ENCODE results near the gene SLC35G6. TPM values are rescaled to one million over a fixed set of nuclear protein-coding genes. Genes with fewer than 3 reads are reported as not detected.

The SLC35G6 gene
- total and polyA plus RNA-seq, 3 experiments from 2014 or later: 0.12 TPM; not detected in 2

DNA sequence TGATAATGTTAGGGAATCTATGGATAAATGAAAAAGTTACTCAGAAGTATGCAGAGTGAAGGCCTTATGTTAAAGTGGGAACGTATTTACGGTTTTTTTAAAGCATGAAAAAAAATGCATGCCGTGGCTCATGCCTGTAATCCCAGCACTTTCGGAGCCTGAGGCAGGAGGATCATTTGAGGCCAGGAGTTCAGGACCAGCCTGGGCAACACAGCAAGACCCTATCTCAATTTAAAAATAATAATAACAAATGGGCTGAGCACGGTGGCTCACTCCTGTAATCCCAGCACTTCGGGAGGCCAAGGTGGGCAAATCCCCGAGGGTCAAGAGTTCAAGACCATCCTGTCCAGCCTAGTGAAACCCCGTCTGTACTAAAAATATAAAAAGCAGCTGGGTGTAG, 8.9 kb downstream of the SLC35G6 start:
- Histone ChIP-seq H3K36me3 (ENCODE audit: insufficient read depth, low read length) (peaks cover 15% of the 10 kb centered on the region), H3K27ac (ENCODE audit: low read depth, low read length) (no peak overlapping the region), H3K4me3 (ENCODE audit: low read length) (no peak overlapping the region), H3K27me3 (ENCODE audit: insufficient read depth, low read length, poor library complexity, severe bottlenecking) (no peaks in the 10 kb centered on the region), H3K9me3 (ENCODE audit: low read length) (no peaks in the 10 kb centered on the region), H3K4me1 (ENCODE audit: insufficient read depth, low read length) (peaks cover 60% of the 10 kb centered on the region)
- CTCF ChIA-PET: no interaction called here
- POLR2A ChIA-PET: interaction anchor here (0.6 kb wide), 1 partner anchor 110 kb away, joined by 4 read pairs; no protein-coding TSS in a partner anchor
- Mint-ChIP-seq H3K36me3 (peaks cover 0 to 66% (median 11%) of the 10 kb centered on the region in 3 donors), H3K4me3 (peak overlapping the region in 3 of 7 donors; percentile 9 to 18 (median 12)), H3K9me3 (no peaks in the 10 kb centered on the region), H3K27ac (peak overlapping the region in 5 of 8 donors; percentile 8 to 61 (median 20)), H3K27me3 (peaks cover 0 to 2% of the 10 kb centered on the region in 2 donors), H3K4me1 (peaks cover 64 to 85% (median 83%) of the 10 kb centered on the region in 3 donors)
- DNase-seq: no peak

DNA sequence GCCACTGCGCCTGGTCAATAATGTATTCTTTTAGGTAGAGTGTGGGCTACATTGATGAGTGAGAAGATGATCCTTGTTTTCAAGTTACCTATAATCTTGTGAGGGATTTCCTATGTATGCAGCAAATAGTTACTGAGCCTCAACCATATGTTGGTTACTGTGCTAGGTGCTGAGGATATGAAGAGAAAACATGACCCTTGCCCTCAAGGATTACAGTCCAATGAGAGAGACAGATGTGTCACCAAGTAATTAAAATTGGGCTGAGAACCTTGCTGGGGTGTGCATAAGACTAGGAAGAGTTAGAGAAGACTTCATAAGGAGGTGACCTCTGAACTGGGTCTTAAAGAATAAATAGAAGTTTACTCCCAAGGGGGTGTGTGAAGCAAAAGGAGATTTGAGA, 10.3 kb downstream of the SLC35G6 start:
- Histone ChIP-seq H3K9me3 (ENCODE audit: low read length) (no peaks in the 10 kb centered on the region), H3K36me3 (ENCODE audit: insufficient read depth, low read length) (peaks cover 26% of the 10 kb centered on the region), H3K27me3 (ENCODE audit: insufficient read depth, low read length, poor library complexity, severe bottlenecking) (no peaks in the 10 kb centered on the region), H3K4me3 (ENCODE audit: low read length) (no peak overlapping the region), H3K4me1 (ENCODE audit: insufficient read depth, low read length) (peaks cover 47% of the 10 kb centered on the region), H3K27ac (ENCODE audit: low read depth, low read length) (no peak overlapping the region)
- peak overlapping the region in 2 of 7 donors; percentile 32 to 33 for H3K4me3 Mint-ChIP-seq
- CTCF ChIA-PET: interaction anchor here (1.1 kb wide), 2 partner anchors 56 to 136 kb away, joined by 3 to 4 read pairs; partner anchors contain the start of gene TMEM102
- H3K27me3 Mint-ChIP-seq: peaks cover 0 to 3% of the 10 kb centered on the region in 2 donors
- peaks cover 55 to 79% (median 73%) of the 10 kb centered on the region in 3 donors for H3K4me1 Mint-ChIP-seq
- no peak for DNase-seq
- no peaks in the 10 kb centered on the region for H3K9me3 Mint-ChIP-seq
- H3K36me3 Mint-ChIP-seq: peaks cover 5 to 71% (median 8%) of the 10 kb centered on the region in 3 donors
- POLR2A ChIA-PET: interaction anchor here (0.6 to 1.1 kb wide), 2 partner anchors 12 to 141 kb away, joined by 3 read pairs; partner anchors contain the start of gene ZBTB4
- peak overlapping the region in 6 of 8 donors; percentile 13 to 89 (median 43) for H3K27ac Mint-ChIP-seq

DNA sequence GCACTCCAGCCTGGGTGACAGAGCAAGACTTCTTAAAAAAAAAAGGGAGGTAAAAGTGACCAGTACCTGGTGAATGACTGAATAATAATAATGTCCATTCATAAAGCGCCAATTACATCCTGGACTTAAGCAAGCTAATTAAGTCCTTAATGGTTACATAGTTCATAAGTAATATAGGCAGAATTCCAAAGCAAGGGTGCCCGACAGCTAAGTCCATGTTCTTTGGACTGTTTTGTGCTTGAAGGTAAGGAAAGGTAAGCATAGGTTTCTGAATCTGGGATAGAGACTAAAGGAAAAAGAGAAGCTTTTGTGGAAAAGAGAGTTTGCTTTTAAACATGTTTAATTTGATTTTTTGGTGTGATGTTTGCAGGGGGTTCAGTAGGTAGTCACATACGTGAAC, 12.7 kb downstream of the SLC35G6 start:
- H3K4me1 Mint-ChIP-seq: peaks cover 41 to 59% (median 53%) of the 10 kb centered on the region in 3 donors
- CTCF ChIA-PET: interaction anchor here (4.5 kb wide), 1 partner anchor 57 kb away, joined by 14 read pairs; no protein-coding TSS in a partner anchor
- H3K36me3 Mint-ChIP-seq: peaks cover 6 to 82% (median 8%) of the 10 kb centered on the region in 3 donors
- H3K27ac Mint-ChIP-seq: peak overlapping the region in 6 of 8 donors; percentile 13 to 93 (median 72)
- peaks cover 0 to 3% of the 10 kb centered on the region in 2 donors for H3K27me3 Mint-ChIP-seq
- no peak overlapping the region for H3K4me3 Mint-ChIP-seq
- POLR2A ChIA-PET: interaction anchor here (0.6 to 0.7 kb wide), 2 partner anchors 40 to 57 kb away, joined by 3 to 4 read pairs; no protein-coding TSS in a partner anchor
- Histone ChIP-seq H3K27ac (ENCODE audit: low read depth, low read length) (no peak overlapping the region), H3K4me1 (ENCODE audit: insufficient read depth, low read length) (peaks cover 28% of the 10 kb centered on the region), H3K4me3 (ENCODE audit: low read length) (no peak overlapping the region), H3K9me3 (ENCODE audit: low read length) (no peaks in the 10 kb centered on the region), H3K27me3 (ENCODE audit: insufficient read depth, low read length, poor library complexity, severe bottlenecking) (no peaks in the 10 kb centered on the region), H3K36me3 (ENCODE audit: insufficient read depth, low read length) (peaks cover 45% of the 10 kb centered on the region)
- no peak for DNase-seq
- no peaks in the 10 kb centered on the region for H3K9me3 Mint-ChIP-seq

DNA sequence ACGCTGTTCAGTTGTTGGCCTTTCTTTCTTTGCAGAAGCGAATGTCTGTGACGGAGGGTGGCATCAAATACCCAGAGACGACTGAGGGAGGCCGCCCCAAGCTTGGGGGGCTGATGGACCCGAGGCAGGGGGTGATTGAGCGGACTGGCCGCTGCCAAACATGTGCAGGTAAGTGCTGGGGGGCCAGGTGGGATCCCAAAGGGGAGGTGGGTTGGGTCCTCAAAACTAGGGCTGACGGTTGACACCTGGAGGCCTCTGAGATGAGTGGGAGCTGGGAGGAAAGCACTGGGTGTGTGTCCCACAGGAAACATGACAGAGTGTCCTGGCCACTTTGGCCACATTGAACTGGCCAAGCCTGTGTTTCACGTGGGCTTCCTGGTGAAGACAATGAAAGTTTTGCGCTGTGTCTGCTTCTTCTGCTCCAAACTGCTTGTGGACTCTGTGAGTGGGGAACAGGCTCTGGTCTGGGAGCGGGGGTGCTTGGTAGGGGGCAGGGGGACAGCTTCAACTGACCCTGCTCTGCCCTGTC, 14.7 kb downstream of the SLC35G6 start:
- no peak for DNase-seq
- no peak overlapping the region for H3K27ac Mint-ChIP-seq
- H3K4me1 Mint-ChIP-seq: peaks cover 25 to 39% (median 32%) of the 10 kb centered on the region in 3 donors
- H3K36me3 Mint-ChIP-seq: peaks cover 10 to 83% (median 11%) of the 10 kb centered on the region in 3 donors
- Histone ChIP-seq H3K36me3 (ENCODE audit: insufficient read depth, low read length) (peaks cover 56% of the 10 kb centered on the region), H3K27me3 (ENCODE audit: insufficient read depth, low read length, poor library complexity, severe bottlenecking) (no peaks in the 10 kb centered on the region), H3K9me3 (ENCODE audit: low read length) (no peaks in the 10 kb centered on the region), H3K27ac (ENCODE audit: low read depth, low read length) (no peak overlapping the region), H3K4me3 (ENCODE audit: low read length) (no peak overlapping the region), H3K4me1 (ENCODE audit: insufficient read depth, low read length) (peaks cover 10% of the 10 kb centered on the region)
- no peaks in the 10 kb centered on the region for H3K9me3 Mint-ChIP-seq
- ChIA-PET POLR2A (interaction anchor here (1.3 kb wide), 1 partner anchor 23 kb away, joined by 4 read pairs; no protein-coding TSS in a partner anchor), CTCF (interaction anchor here (0.5 to 4.5 kb wide), 3 partner anchors 59 to 366 kb away, joined by 3 to 14 read pairs (median 3); no protein-coding TSS in a partner anchor)
- H3K4me3 Mint-ChIP-seq: no peak overlapping the region
- H3K27me3 Mint-ChIP-seq: peaks cover 0 to 5% of the 10 kb centered on the region in 2 donors

DNA sequence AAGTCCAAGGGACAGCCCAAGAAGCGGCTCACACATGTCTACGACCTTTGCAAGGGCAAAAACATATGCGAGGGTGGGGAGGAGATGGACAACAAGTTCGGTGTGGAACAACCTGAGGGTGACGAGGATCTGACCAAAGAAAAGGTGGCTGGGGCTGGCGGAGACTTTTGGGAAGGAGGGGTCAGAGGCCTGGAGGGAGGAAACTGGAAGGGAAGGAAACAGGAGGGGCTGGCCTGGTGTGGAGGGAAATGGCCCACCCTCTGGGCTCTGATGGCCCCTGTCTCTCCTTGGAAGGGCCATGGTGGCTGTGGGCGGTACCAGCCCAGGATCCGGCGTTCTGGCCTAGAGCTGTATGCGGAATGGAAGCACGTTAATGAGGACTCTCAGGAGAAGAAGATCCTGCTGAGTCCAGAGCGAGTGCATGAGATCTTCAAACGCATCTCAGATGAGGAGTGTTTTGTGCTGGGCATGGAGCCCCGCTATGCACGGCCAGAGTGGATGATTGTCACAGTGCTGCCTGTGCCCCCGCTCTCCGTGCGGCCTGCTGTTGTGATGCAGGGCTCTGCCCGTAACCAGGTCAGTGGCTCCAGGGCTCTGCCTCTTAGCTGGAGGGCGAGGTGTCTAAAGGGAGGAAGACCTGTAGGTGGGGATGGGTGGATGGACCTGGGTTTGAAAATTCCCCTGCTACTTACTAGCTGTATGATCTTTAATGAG, 15.4 kb downstream of the SLC35G6 start:
- Histone ChIP-seq H3K36me3 (ENCODE audit: insufficient read depth, low read length) (peaks cover 60% of the 10 kb centered on the region), H3K27ac (ENCODE audit: low read depth, low read length) (no peak overlapping the region), H3K9me3 (ENCODE audit: low read length) (no peaks in the 10 kb centered on the region), H3K4me3 (ENCODE audit: low read length) (no peak overlapping the region), H3K4me1 (ENCODE audit: insufficient read depth, low read length) (peaks cover 9% of the 10 kb centered on the region), H3K27me3 (ENCODE audit: insufficient read depth, low read length, poor library complexity, severe bottlenecking) (no peaks in the 10 kb centered on the region)
- DNase-seq: no peak
- Mint-ChIP-seq H3K36me3 (peaks cover 12 to 85% (median 14%) of the 10 kb centered on the region in 3 donors), H3K4me1 (peaks cover 22 to 35% (median 28%) of the 10 kb centered on the region in 3 donors), H3K4me3 (peak overlapping the region in 2 of 7 donors; percentile 31 to 47), H3K27ac (peak overlapping the region in 4 of 8 donors; percentile 25 to 77 (median 50)), H3K27me3 (peaks cover 0 to 5% of the 10 kb centered on the region in 2 donors), H3K9me3 (no peaks in the 10 kb centered on the region)
- POLR2A ChIA-PET: interaction anchor here (1.3 kb wide), 1 partner anchor 23 kb away, joined by 4 read pairs; no protein-coding TSS in a partner anchor
- CTCF ChIA-PET: interaction anchor here (0.9 to 4.5 kb wide), 4 partner anchors 60 to 141 kb away, joined by 3 to 14 read pairs (median 3); no protein-coding TSS in a partner anchor

DNA sequence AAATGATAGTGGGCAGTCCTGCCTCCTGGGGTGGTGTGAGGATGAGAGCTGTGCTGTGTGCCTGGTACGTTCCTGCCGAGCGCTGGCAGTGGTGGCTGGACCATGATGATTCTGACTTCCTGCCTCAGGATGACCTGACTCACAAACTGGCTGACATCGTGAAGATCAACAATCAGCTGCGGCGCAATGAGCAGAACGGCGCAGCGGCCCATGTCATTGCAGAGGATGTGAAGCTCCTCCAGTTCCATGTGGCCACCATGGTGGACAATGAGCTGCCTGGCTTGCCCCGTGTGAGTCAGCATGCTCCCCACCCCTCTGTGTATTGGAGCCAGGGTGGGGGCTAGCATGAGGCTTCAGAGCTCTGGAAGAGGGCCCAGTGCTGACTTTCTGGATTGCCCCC, 16.0 kb downstream of the SLC35G6 start:
- Histone ChIP-seq H3K36me3 (ENCODE audit: insufficient read depth, low read length) (peaks cover 66% of the 10 kb centered on the region), H3K9me3 (ENCODE audit: low read length) (no peaks in the 10 kb centered on the region), H3K27ac (ENCODE audit: low read depth, low read length) (no peak overlapping the region), H3K4me1 (ENCODE audit: insufficient read depth, low read length) (peaks cover 9% of the 10 kb centered on the region), H3K4me3 (ENCODE audit: low read length) (no peak overlapping the region), H3K27me3 (ENCODE audit: insufficient read depth, low read length, poor library complexity, severe bottlenecking) (no peaks in the 10 kb centered on the region)
- DNase-seq: no peak
- Mint-ChIP-seq H3K27me3 (peaks cover 0 to 5% of the 10 kb centered on the region in 2 donors), H3K36me3 (peaks cover 13 to 85% (median 14%) of the 10 kb centered on the region in 3 donors), H3K4me1 (peaks cover 18 to 29% (median 23%) of the 10 kb centered on the region in 3 donors), H3K9me3 (no peaks in the 10 kb centered on the region), H3K4me3 (no peak overlapping the region), H3K27ac (peak overlapping the region in 3 of 8 donors; percentile 25 to 77 (median 27))
- POLR2A ChIA-PET: no interaction called here
- CTCF ChIA-PET: interaction anchor here (0.9 to 4.5 kb wide), 3 partner anchors 61 to 92 kb away, joined by 3 to 14 read pairs (median 3); no protein-coding TSS in a partner anchor

DNA sequence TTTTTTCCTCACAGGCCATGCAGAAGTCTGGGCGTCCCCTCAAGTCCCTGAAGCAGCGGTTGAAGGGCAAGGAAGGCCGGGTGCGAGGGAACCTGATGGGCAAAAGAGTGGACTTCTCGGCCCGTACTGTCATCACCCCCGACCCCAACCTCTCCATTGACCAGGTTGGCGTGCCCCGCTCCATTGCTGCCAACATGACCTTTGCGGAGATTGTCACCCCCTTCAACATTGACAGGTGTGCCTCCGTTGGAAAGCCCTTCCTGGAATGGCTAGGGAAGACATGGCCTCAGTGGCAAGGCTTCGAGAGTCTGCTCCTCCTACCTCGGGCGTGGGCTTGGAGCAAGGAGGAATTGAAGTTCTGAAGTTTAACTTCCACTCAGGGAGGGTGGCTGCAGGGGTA, 16.4 kb downstream of the SLC35G6 start:
- H3K27me3 Mint-ChIP-seq: peaks cover 0 to 5% of the 10 kb centered on the region in 2 donors
- H3K27ac Mint-ChIP-seq: no peak overlapping the region
- Histone ChIP-seq H3K27me3 (ENCODE audit: insufficient read depth, low read length, poor library complexity, severe bottlenecking) (no peaks in the 10 kb centered on the region), H3K9me3 (ENCODE audit: low read length) (no peaks in the 10 kb centered on the region), H3K27ac (ENCODE audit: low read depth, low read length) (no peak overlapping the region), H3K4me3 (ENCODE audit: low read length) (no peak overlapping the region), H3K4me1 (ENCODE audit: insufficient read depth, low read length) (peaks cover 8% of the 10 kb centered on the region), H3K36me3 (ENCODE audit: insufficient read depth, low read length) (peaks cover 69% of the 10 kb centered on the region)
- peaks cover 14 to 86% (median 16%) of the 10 kb centered on the region in 3 donors for H3K36me3 Mint-ChIP-seq
- ChIA-PET CTCF (interaction anchor here (0.9 to 4.5 kb wide), 2 partner anchors 61 to 64 kb away, joined by 3 to 14 read pairs; no protein-coding TSS in a partner anchor), POLR2A (no interaction called here)
- H3K9me3 Mint-ChIP-seq: no peaks in the 10 kb centered on the region
- DNase-seq: no peak
- H3K4me3 Mint-ChIP-seq: no peak overlapping the region
- H3K4me1 Mint-ChIP-seq: peaks cover 17 to 26% (median 20%) of the 10 kb centered on the region in 3 donors
